A549 (cell line): ENCODE measurements around the gene FHIT.

Experiments
- CEBPB ChIP-seq, 2 experiments: fragments of >200 bp in 1 of 2; sonication (Bioruptor Twin) in 1 of 2; formaldehyde crosslinking in 1 of 2; IDR thresholded peaks; 2 replicates each; pipeline ENCODE4 v1.6.1; 2012 to 2016
- CHD4 ChIP-seq: fragments of 200-600 bp; sonication (generic); IDR thresholded peaks from 2 replicates; pipeline ENCODE4 v1.6.1; 2016; ENCODE audit warnings: antibody characterized with exemption, mild to moderate bottlenecking, borderline replicate concordance
- CTCF ChIP-seq: fragments of >200 bp; sonication (Bioruptor Twin); formaldehyde crosslinking; IDR thresholded peaks from 3 replicates; pipeline ENCODE4 v1.5.1; 2016
- ESRRA ChIP-seq: fragments of 150-350 bp; IDR thresholded peaks from 2 replicates; pipeline ENCODE4 v1.6.1; 2014; ENCODE audit warnings: mild to moderate bottlenecking, low read length, borderline replicate concordance
- FOSB ChIP-seq: fragments of 250-450 bp; sonication (Bioruptor Pico); IDR thresholded peaks from 2 replicates; pipeline ENCODE4 v1.5.0; 2020; ENCODE audit warnings: mild to moderate bottlenecking, moderate library complexity
- MAFK ChIP-seq: fragments of 450-650 bp; IDR thresholded peaks from 2 replicates; pipeline ENCODE4 v1.6.1; 2014; ENCODE audit not compliant: partially characterized antibody
- NFE2L2 ChIP-seq: fragments of 150-350 bp; conservative IDR thresholded peaks from 2 replicates; pipeline ENCODE4 v1.6.1; 2014; ENCODE audit warnings: low read length
- POLR2A ChIP-seq: IDR thresholded peaks from 2 replicates; pipeline ENCODE4 v1.6.1; 2012; ENCODE audit warnings: mild to moderate bottlenecking, low read length
- POLR2AphosphoS2 ChIP-seq: conservative IDR thresholded peaks from 2 replicates; pipeline ENCODE4 v1.6.1; 2012; ENCODE audit warnings: low read length, improper control_type of control experiment, inconsistent platforms
- RAD21 ChIP-seq, 2 experiments: fragments of >200 bp in 1 of 2; sonication (Bioruptor Twin) in 1 of 2; formaldehyde crosslinking in 1 of 2; IDR thresholded peaks in 1 of 2; conservative IDR thresholded peaks in 1 of 2; 2 replicates in 1 of 2; 3 replicates in 1 of 2; pipeline ENCODE4 v1.6.1; 2012 to 2018; ENCODE audit warnings: inconsistent platforms in 1 of 2
- RCOR1 ChIP-seq: fragments of 150-350 bp; IDR thresholded peaks from 2 replicates; pipeline ENCODE4 v1.6.1; 2014; ENCODE audit warnings: antibody characterized with exemption, low read length, low read depth
- REST ChIP-seq: fragments of 200-600 bp; sonication (generic); IDR thresholded peaks from 2 replicates; pipeline ENCODE4 v1.6.1; 2016; ENCODE audit warnings: antibody characterized with exemption, mild to moderate bottlenecking, moderate library complexity
- SREBF2 ChIP-seq: fragments of 450-650 bp; IDR thresholded peaks from 2 replicates; pipeline ENCODE4 v1.6.1; 2014; ENCODE audit warnings: mild to moderate bottlenecking, moderate library complexity

GRCh38 chr3:60131618-60132017, 1119.6 kb downstream of the FHIT start:
- TF ChIP-seq CHD4, result no peak
- TF ChIP-seq RCOR1, result no peak
- TF ChIP-seq FOSB (CRISPR knock-in tag), result no peak
- no peak for TF ChIP-seq CTCF
- no peak for TF ChIP-seq POLR2A
- no peak for TF ChIP-seq RAD21 (conservative IDR thresholded peaks at IDR 0.05 in 1 of 2, IDR thresholded peaks at IDR 0.05 in 1 of 2)
- no peak for TF ChIP-seq CEBPB (IDR thresholded peaks at IDR 0.05)
- TF ChIP-seq NFE2L2, result no peak
- no peak for TF ChIP-seq ESRRA
- no peak for TF ChIP-seq POLR2AphosphoS2
- no peak for TF ChIP-seq SREBF2
- TF ChIP-seq REST, result no peak
- no peak for TF ChIP-seq MAFK
